ENCODE measurements around the gene OLIG1. TPM values are rescaled to one million over a fixed set of nuclear protein-coding genes. Genes with fewer than 3 reads are reported as not detected.

The OLIG1 gene
- total and polyA plus RNA-seq, 2 of the 4 experiments (the other 2 are of a cell fraction): not detected

DNA sequence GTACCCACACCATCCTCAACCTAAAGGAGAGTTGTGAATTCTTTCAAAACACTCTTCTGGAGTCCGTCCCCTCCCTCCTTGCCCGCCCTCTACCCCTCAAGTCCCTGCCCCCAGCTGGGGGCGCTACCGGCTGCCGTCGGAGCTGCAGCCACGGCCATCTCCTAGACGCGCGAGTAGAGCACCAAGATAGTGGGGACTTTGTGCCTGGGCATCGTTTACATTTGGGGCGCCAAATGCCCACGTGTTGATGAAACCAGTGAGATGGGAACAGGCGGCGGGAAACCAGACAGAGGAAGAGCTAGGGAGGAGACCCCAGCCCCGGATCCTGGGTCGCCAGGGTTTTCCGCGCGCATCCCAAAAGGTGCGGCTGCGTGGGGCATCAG, 44.8 kb upstream of the OLIG1 start:
- in situ Hi-C loops (cut with MboI; ENCODE audit: low sequenced_read_pairs): no loop called here
- Histone ChIP-seq H3K18ac (ENCODE audit: low read depth, low read length) (no peak overlapping the region), H3K4ac (ENCODE audit: low read depth, low read length) (no peak overlapping the region), H3K14ac (replicated peaks; ENCODE audit: low read depth, low read length) (no peak overlapping the region), H2BK5ac (ENCODE audit: low read depth, low read length, poor library complexity, severe bottlenecking) (no peak overlapping the region), H4K20me1 (ENCODE audit: insufficient read depth, low read length) (peaks cover 3% of the 10 kb centered on the region; the same call in 1 of the 2 replicates), H3K4me1 (ENCODE audit: control insufficient read depth, insufficient read depth, low read length) (no peaks in the 10 kb centered on the region), H2BK120ac (ENCODE audit: low read depth, low read length) (no peak overlapping the region), H3K4me2 (ENCODE audit: low read depth, low read length) (no peak overlapping the region), H2AFZ (replicated peaks; ENCODE audit: low read length, poor library complexity) (no peak overlapping the region), H2AK5ac (ENCODE audit: low read depth, low read length) (no peak overlapping the region), H2BK15ac (ENCODE audit: low read depth, low read length) (no peak overlapping the region), H3K36me3 (ENCODE audit: control insufficient read depth, insufficient read depth, low read length) (no peaks in the 10 kb centered on the region), H2BK20ac (ENCODE audit: low read depth, low read length) (no peak overlapping the region), H3K56ac (ENCODE audit: extremely low read depth, insufficient read depth, low read length) (no peak overlapping the region), H4K5ac (ENCODE audit: low read depth, low read length) (no peak overlapping the region), H3K79me1 (ENCODE audit: low read depth in 1 of 2, low read length in 2 of 2) (no peaks in the 10 kb centered on the region), H3K9ac (ENCODE audit: low read depth, low read length) (no peak overlapping the region), H2AK9ac (replicated peaks; ENCODE audit: low read depth, low read length, poor library complexity) (no peak overlapping the region), H3K9me3 (ENCODE audit: control insufficient read depth, insufficient read depth, low read length) (peaks cover 11% of the 10 kb centered on the region), H3K23ac (ENCODE audit: low read depth, low read length) (no peak overlapping the region), H4K91ac (ENCODE audit: insufficient read depth, low read depth, low read length) (no peak overlapping the region), H3K27ac (ENCODE audit: insufficient read depth, low read length) (no peak overlapping the region), H3K4me3 (ENCODE audit: insufficient read depth, low read depth, low read length) (no peak overlapping the region), H3K27me3 (ENCODE audit: control insufficient read depth, insufficient read depth, low read length) (peaks cover 99% of the 10 kb centered on the region), H3K9me1 (ENCODE audit: insufficient read depth, low read length) (no peaks in the 10 kb centered on the region), H4K8ac (ENCODE audit: low read depth in 2 of 2, low read length in 2 of 2) (no peak overlapping the region)
- dilution Hi-C loops (cut with HindIII; ENCODE audit: low sequenced_read_pairs, unreplicated experiment): no loop called here
- DNase-seq (no peak), ATAC-seq (ENCODE audit: low read depth) (no peak)
- CTCF ChIA-PET: no interaction called here
- intact Hi-C loops (cut with micrococcal nuclease): no loop called here
- TF ChIP-seq CEBPB (IDR thresholded peaks at IDR 0.05; ENCODE audit: low read depth, low read length): no peak
- TF ChIP-seq, protein P1, sequence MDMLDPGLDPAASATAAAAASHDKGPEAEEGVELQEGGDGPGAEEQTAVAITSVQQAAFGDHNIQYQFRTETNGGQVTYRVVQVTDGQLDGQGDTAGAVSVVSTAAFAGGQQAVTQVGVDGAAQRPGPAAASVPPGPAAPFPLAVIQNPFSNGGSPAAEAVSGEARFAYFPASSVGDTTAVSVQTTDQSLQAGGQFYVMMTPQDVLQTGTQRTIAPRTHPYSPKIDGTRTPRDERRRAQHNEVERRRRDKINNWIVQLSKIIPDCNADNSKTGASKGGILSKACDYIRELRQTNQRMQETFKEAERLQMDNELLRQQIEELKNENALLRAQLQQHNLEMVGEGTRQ (IDR thresholded peaks at IDR 0.05; ENCODE audit: low read depth, low read length): no peak
- no peak for TF ChIP-seq RAD21 (IDR thresholded peaks at IDR 0.05; ENCODE audit: low read length)
- no peak for TF ChIP-seq NFE2L2 (IDR thresholded peaks at IDR 0.05; ENCODE audit: low read depth, low read length)
- TF ChIP-seq MAFK (IDR thresholded peaks at IDR 0.05; ENCODE audit: low read depth, low read length): no peak
- TF ChIP-seq RFX5 (IDR thresholded peaks at IDR 0.05; ENCODE audit: low read depth, low read length): no peak
- TF ChIP-seq SMC3 (IDR thresholded peaks at IDR 0.05; ENCODE audit: low read depth, low read length): no peak
- no peak for TF ChIP-seq POLR2A (IDR thresholded peaks at IDR 0.05; ENCODE audit: low read depth, low read length)
- no peak for TF ChIP-seq RCOR1 (IDR thresholded peaks at IDR 0.05; ENCODE audit: insufficient replicate concordance, low read length)
- TF ChIP-seq FOS (IDR thresholded peaks at IDR 0.05; ENCODE audit: low read depth, low read length): no peak
- no peak for TF ChIP-seq CHD1 (IDR thresholded peaks at IDR 0.05; ENCODE audit: low read depth, low read length)
- no peak for TF ChIP-seq BHLHE40 (IDR thresholded peaks at IDR 0.05; ENCODE audit: low read depth, low read length)
- TF ChIP-seq, protein P2, sequence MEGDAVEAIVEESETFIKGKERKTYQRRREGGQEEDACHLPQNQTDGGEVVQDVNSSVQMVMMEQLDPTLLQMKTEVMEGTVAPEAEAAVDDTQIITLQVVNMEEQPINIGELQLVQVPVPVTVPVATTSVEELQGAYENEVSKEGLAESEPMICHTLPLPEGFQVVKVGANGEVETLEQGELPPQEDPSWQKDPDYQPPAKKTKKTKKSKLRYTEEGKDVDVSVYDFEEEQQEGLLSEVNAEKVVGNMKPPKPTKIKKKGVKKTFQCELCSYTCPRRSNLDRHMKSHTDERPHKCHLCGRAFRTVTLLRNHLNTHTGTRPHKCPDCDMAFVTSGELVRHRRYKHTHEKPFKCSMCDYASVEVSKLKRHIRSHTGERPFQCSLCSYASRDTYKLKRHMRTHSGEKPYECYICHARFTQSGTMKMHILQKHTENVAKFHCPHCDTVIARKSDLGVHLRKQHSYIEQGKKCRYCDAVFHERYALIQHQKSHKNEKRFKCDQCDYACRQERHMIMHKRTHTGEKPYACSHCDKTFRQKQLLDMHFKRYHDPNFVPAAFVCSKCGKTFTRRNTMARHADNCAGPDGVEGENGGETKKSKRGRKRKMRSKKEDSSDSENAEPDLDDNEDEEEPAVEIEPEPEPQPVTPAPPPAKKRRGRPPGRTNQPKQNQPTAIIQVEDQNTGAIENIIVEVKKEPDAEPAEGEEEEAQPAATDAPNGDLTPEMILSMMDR (conservative IDR thresholded peaks at IDR 0.05; ENCODE audit: low read depth, low read length): no peak
- TF ChIP-seq MXI1 (IDR thresholded peaks at IDR 0.05; ENCODE audit: borderline replicate concordance, low read depth, low read length): no peak
- TF ChIP-seq, protein P3, sequence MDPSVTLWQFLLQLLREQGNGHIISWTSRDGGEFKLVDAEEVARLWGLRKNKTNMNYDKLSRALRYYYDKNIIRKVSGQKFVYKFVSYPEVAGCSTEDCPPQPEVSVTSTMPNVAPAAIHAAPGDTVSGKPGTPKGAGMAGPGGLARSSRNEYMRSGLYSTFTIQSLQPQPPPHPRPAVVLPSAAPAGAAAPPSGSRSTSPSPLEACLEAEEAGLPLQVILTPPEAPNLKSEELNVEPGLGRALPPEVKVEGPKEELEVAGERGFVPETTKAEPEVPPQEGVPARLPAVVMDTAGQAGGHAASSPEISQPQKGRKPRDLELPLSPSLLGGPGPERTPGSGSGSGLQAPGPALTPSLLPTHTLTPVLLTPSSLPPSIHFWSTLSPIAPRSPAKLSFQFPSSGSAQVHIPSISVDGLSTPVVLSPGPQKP (IDR thresholded peaks at IDR 0.05; ENCODE audit: borderline replicate concordance, low read depth, low read length): no peak
- no peak for TF ChIP-seq MAZ (IDR thresholded peaks at IDR 0.05; ENCODE audit: borderline replicate concordance, low read depth, low read length)
- POLR2A ChIA-PET (ENCODE audit: unreplicated experiment): no interaction called here
- WGBS, 2 experiments (ENCODE audit: extremely low coverage in 2 of 2, insufficient read length in 1 of 2): 0% methylated on average over 6 of the region's 22 CpGs; no CpG with 5 or more reads in 1 of the 2 experiments
- BruUV-seq (replicated peaks): no TSS peak
